Mammary epithelial cell (primary cell): ENCODE data around the gene RPS3A.

Experiments used
- CTCF ChIP-seq, 2 donors: IDR thresholded peaks in 1 of 2; conservative IDR thresholded peaks in 1 of 2; 2 replicates each; pipeline ENCODE4 v1.5.1; 2011 to 2012; ENCODE audit warnings: inconsistent platforms in 2 of 2, low read length in 2 of 2, mild to moderate bottlenecking in 2 of 2, control low read depth in 1 of 2, low read depth in 1 of 2; ENCODE audit not compliant: insufficient read depth in 1 of 2; ENCODE audit errors: extremely low read depth in 1 of 2
- EZH2 ChIP-seq: IDR thresholded peaks from 2 replicates; pipeline ENCODE4 v1.6.1; 2012; ENCODE audit warnings: low read length, inconsistent platforms, borderline replicate concordance

- TF ChIP-seq CTCF (conservative IDR thresholded peaks at IDR 0.05 in 1 of 2, IDR thresholded peaks at IDR 0.05 in 1 of 2; ENCODE audit: extremely low read depth in 1 of 2, insufficient read depth in 1 of 2, low read depth in 1 of 2, low read length in 2 of 2) (no peak), EZH2 (no peak)
Measured at GRCh38 chr4:151114338-151114737, 14.9 kb downstream of the RPS3A start.
